GM18508 (cell line): ENCODE data around the gene DAP3.
"Not testable (repeated sequence)": the region's sequence is repeated elsewhere in the genome, so short reads cannot be mapped to it uniquely, and the experiment has no call there.

Experiments
- ATAC-seq: cut with Tn5 transposase; IDR thresholded peaks from one replicate; pipeline ENCODE4 v1.9.1; 2021; ENCODE audit warnings: moderate number of reproducible peaks; ENCODE audit not compliant: insufficient read depth, unreplicated experiment

DAP3 gene

DNA sequence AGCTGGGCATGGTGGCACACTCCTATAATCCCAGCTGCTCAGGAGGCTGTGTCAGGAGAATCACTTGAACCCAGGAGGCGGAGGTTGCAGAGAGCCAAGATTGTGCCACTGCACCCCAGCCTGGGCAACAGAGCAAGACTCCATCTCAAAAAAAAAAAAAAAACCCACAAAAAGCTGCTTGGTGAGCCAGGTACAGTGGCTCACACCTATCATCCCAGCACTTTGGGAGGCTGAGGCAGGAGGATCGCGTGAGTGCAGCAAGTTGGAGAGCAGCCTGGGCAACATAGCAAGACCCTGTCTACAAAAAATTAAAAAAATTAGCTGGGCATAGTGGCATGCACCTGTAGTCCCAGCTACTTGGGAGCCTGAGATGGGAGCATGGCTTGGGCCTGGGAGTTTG is 26.2 kb downstream of the DAP3 start:
- not testable (repeated sequence) for ATAC-seq

DNA sequence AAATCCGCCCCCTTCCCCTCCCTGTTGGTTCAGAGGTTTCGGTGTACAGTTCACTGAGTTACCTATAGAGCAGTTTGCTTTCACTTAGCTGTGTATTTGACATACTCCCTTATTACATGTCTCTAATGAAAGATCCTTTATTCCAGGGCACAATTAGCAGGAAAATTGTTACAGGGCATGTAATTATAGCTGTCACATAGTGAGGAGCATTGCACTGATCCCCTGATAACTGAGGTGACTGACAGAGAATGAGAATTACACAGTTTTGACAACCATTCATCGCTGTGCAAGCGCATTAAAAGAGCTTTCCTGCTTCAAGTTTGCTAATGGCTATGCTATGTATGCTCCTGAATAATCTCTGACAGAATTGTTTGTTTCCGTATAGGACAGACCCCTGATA is 26.9 kb downstream of the DAP3 start:
- no peak for ATAC-seq

GRCh38 chr1:155717041-155717440 is 28.1 kb downstream of the DAP3 start:
- no peak for ATAC-seq

GRCh38 chr1:155718524-155719115 is 29.7 kb downstream of the DAP3 start:
- ATAC-seq: not testable (repeated sequence)

DNA sequence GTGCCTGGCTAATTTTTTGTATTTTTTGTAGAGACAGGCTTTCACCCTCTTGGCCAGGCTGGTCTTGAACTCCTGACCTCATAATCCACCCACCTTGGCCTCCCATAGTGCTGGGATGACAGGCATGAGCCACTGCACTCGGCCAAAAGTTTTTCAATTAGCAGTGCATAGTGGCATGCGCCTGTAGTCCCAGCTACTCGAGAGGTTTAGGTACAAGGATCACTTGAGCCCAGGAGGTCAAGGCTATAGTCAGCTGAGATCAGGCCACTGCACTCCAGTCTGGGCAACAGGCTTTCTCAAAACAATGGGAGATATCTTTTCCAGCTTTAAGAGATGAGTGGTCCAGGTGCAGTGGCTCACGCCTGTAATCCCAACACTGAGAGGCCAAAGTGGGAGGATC is 30.8 kb downstream of the DAP3 start:
- ATAC-seq: no peak

GRCh38 chr1:155725142-155725541 is 36.3 kb downstream of the DAP3 start:
- ATAC-seq: no peak

DNA sequence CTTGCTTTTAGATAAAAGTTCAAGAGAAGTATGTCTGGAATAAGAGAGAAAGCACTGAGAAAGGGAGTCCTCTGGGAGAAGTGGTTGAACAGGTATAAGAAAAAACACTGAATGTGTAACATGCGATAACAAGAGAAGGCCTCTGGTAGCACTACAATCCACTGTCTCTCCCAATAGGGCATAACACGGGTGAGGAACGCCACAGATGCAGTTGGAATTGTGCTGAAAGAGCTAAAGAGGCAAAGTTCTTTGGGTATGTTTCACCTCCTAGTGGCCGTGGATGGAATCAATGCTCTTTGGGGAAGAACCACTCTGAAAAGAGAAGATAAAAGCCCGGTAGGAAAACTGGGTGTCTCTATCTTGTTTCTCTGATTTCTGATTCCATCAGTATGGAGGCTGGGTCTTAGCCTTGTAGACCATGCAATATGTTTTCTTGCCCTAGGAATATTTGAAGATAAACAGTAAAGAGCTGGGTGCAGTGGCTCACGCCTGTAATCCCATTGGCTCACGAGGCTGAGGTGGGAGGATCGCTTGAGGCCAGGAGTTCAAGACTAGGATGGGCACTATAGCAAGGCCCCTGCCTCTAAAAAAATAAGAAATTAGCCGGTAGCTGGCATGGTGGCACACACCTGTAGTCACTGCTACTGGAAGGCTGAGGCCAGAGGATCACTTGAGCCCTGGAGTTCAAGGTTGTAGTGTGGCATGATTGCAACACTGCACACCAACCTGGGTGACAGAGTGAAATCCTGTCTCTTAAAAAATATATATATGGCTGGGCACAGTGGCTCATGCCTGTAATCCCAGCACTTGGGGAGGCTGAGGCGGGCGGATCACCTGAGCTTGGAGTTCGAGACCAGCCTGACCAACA is 40.4 kb downstream of the DAP3 start:
- no peak for ATAC-seq

- ATAC-seq: no peak
These were observed 52.1 kb downstream of the DAP3 start for GRCh38 chr1:155740995-155741394.

DNA sequence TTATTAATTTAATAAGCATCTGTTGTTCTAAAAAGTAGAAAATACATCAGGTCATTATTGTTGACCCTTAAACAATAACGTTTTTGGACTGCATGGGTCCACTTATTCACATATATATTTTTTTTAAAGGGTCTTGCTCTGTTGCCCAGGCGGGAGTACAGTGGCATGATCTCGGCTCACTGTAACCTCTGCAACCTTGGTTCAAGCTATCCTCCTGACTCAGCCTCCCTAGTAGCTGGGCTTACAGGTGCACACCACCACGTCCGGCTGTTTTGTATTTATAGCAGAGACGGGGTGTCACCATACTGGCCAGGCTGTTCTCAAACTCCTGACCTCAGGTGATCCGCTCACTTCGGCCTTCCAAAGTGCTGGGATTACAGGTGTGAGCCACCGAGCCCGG is 53.0 kb downstream of the DAP3 start:
- no peak for ATAC-seq

DNA sequence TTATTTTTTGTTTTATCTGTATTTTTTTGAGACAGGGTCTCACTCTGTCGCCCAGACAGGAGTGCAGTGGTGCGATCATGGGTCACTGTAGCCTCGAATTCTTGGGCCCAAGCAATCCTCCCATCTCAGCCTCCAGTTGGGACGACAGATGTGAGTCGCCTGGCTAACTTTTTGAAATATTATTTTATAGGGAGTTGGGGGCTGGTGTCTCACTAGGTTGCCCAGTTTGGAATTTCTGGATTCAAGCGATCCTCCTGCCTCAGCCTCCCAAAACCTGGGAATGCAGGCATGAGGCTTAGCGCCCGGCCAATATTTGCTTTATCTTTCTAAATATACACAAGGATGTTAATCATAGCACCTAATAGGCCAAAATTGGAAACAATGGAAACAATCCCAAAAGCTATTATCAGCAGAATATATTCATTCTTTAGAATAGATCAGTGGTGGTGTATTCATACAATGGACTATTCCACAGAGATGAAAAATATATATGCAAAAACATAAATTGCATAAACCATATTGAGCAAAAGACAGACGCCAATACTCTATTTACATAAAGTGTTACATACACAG is 55.9 kb downstream of the DAP3 start:
- no peak for ATAC-seq

DNA sequence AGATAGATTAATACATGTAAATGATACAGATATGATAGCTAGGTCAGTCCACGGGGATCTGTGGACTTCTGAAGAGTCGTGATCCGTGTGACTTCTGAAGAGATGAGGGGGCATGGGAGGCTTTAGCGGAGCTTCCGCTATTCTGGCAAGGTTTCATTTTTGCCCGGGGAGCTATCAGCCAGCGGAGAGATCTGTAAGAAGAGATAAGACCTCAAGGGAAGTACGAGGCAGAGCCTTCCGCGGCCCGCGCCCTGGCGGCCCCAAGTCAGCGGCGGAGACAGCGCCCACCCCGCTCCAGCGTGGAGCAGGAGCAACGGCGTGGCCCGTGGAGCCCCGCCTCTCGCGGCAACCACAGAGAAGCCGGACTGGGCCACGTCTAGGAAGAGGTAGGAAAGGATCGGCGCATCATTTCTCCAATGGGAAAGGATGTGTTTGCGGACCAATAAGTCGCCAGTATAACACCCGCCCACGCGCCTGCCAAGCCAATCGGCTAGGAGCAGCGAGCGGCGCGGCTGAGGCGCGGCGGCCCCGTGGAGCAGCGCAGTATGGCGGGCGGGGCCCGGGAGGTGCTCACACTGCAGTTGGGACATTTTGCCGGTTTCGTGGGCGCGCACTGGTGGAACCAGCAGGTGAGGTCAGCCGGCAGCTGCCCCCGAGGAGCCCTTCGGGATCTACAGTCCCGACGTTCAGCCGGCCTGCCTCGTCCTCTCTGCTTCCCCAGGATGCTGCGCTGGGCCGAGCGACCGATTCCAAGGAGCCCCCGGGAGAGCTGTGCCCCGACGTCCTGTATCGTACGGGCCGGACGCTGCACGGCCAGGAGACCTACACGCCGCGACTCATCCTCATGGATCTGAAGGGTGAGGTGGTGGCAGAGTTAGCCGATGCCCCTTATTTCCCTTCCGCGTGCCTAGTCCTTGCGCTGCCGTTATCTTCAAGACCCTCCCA is 56.7 kb downstream of the DAP3 start:
- peak; percentile 65 for ATAC-seq

DNA sequence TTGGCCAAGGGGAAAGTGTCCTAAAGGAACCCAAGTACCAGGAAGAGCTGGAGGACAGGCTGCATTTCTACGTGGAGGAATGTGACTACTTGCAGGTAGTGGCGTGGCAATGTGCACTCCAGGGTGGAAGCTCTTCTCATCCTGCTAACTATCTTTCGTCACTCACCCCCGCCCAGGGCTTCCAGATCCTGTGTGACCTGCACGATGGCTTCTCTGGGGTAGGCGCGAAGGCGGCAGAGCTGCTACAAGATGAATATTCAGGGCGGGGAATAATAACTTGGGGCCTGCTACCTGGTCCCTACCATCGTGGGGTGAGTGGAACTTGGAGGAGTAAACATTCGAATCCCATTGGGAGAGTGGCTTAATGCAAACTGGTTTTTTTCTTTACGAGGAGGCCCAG is 58.7 kb downstream of the DAP3 start:
- ATAC-seq: not testable (repeated sequence)

DNA sequence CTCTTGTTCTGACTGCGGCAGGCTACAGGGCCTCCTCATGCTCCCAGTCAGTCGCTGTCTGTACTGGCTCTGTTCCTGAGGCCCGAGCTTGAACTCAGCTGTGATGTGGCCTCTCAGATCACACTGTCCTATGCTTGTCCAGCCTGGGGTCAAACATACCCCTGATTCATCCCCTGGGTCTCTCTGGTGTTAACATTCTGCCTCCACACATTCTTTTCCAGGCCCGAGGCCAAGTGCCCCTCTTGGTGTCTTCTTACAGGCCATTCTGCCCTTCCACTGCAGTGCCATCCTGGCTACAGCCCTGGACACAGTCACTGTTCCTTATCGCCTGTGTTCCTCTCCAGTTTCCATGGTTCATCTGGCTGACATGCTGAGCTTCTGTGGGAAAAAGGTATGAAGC is 59.2 kb downstream of the DAP3 start:
- not testable (repeated sequence) for ATAC-seq

- not testable (repeated sequence) for ATAC-seq
These were observed 70.1 kb downstream of the DAP3 start for GRCh38 chr1:155759017-155759416.

GRCh38 chr1:155759966-155760630 is 71.2 kb downstream of the DAP3 start:
- no peak for ATAC-seq

GRCh38 chr1:155760751-155761475 is 72.0 kb downstream of the DAP3 start:
- no peak for ATAC-seq

GRCh38 chr1:155761736-155762405 is 73.0 kb downstream of the DAP3 start:
- ATAC-seq: no peak

DNA sequence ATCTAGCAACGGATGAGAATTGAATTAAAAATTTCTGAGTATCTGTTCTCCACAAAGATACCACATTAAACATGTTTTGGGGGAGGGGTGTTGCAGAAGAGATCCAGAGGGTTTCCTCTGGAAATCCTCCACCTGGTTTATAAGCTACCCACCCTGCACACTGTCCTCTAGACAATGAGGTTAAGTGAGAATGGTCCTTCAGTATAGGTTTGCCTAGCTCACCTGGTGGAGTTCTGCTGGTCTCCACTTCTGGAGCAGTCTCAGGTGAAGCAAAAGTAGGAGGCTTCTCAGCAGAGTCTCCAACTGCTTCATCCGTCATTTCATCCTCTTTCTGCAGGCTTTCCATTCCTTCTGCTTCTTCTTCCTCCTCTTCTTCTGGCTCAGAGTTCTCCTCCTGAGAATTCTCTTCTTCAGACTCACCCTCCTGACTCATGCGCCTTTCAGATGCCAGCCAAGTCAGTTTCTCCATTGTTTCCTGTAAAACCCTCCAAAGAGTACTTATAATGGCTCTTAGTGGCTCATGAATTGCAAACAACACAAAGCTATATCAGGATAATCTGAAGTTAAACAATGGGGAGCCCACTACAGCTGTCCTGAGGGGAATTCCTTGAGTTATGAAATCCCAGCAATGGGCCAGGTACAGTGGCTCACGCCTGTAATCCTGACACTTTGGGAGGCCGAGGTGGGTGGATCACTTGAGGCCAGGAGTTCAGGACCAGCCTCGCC is 74.4 kb downstream of the DAP3 start:
- not testable (repeated sequence) for ATAC-seq
